SJCRH30 (cell line): ENCODE results near the gene C1orf52. TPM values are rescaled to one million over a fixed set of nuclear protein-coding genes. Genes with fewer than 3 reads are reported as not detected.
A peak's percentile ranks its signal among the peaks of the same experiment; 100 is the strongest.

Experiments used
- DNase-seq, 2 experiments: peaks; one replicate each; pipeline ENCODE4 v3.0.0-alpha.2; 2015 to 2020
- H3K27ac ChIP-seq: fragments of 250-450 bp; sonication (Bioruptor Pico); 2 replicates; pipeline ENCODE4 v1.5.1; 2020; ENCODE audit warnings: mild to moderate bottlenecking, moderate library complexity
- H3K27me3 ChIP-seq: fragments of 250-450 bp; sonication (Bioruptor Pico); 2 replicates; pipeline ENCODE4 v1.5.1; 2020; ENCODE audit warnings: mild to moderate bottlenecking, moderate library complexity
- H3K36me3 ChIP-seq: fragments of 250-450 bp; sonication (Bioruptor Pico); 2 replicates; pipeline ENCODE4 v1.5.1; 2020; ENCODE audit warnings: mild to moderate bottlenecking, moderate library complexity
- H3K4me1 ChIP-seq: fragments of 250-450 bp; sonication (Bioruptor Pico); 2 replicates; pipeline ENCODE4 v1.5.1; 2020; ENCODE audit warnings: mild to moderate bottlenecking, moderate library complexity
- H3K4me3 ChIP-seq: fragments of 250-450 bp; sonication (Bioruptor Pico); 2 replicates; pipeline ENCODE4 v1.5.1; 2020; ENCODE audit warnings: mild to moderate bottlenecking, moderate library complexity
- H3K9me3 ChIP-seq: fragments of 250-450 bp; sonication (Bioruptor Pico); replicated peaks from 2 replicates; pipeline ENCODE4 v1.5.1; 2020; ENCODE audit warnings: mild to moderate bottlenecking, moderate library complexity
- total RNA-seq: library from RNA; depleted of rRNA; stranded (reverse); fragments of >200 nt; shearing (Covaris generic); gene quantifications from 2 replicates; pipeline ENCODE4 v1.2.3, GENCODE V29; 2014

Gene C1orf52
- total RNA-seq, 1 experiment from 2014 or later: 21.7 TPM

- peak; percentile 51 to 68 for DNase-seq
- Histone ChIP-seq H3K9me3 (no peaks in the 10 kb centered on the region), H3K27ac (peak overlapping the region; percentile 28; the same call in 1 of the 2 replicates), H3K36me3 (no peaks in the 10 kb centered on the region), H3K4me1 (peaks cover 27% of the 10 kb centered on the region), H3K27me3 (no peaks in the 10 kb centered on the region), H3K4me3 (peak overlapping the region; percentile 45)
Observed at GRCh38 chr1:85230305-85230977, 29.0 kb downstream of the C1orf52 start.

GRCh38 chr1:85229574-85230097, 29.8 kb downstream of the C1orf52 start:
- H3K9me3 ChIP-seq: no peaks in the 10 kb centered on the region
- H3K4me3 ChIP-seq: peak overlapping the region; percentile 45
- peaks cover 35% of the 10 kb centered on the region for H3K4me1 ChIP-seq
- H3K36me3 ChIP-seq: no peaks in the 10 kb centered on the region
- H3K27me3 ChIP-seq: no peaks in the 10 kb centered on the region
- peak; percentile 81 to 89 for DNase-seq
- H3K27ac ChIP-seq: peak overlapping the region; percentile 28; the same call in 1 of the 2 replicates

GRCh38 chr1:85228972-85229371, 30.5 kb downstream of the C1orf52 start:
- Histone ChIP-seq H3K4me3 (peak overlapping the region; percentile 45), H3K4me1 (peaks cover 40% of the 10 kb centered on the region), H3K27me3 (no peaks in the 10 kb centered on the region), H3K27ac (peak overlapping the region; percentile 28; the same call in 1 of the 2 replicates), H3K36me3 (no peaks in the 10 kb centered on the region), H3K9me3 (no peaks in the 10 kb centered on the region)
- DNase-seq: no peak

- Histone ChIP-seq H3K4me1 (peaks cover 43% of the 10 kb centered on the region), H3K36me3 (no peaks in the 10 kb centered on the region), H3K4me3 (peak overlapping the region; percentile 14), H3K9me3 (no peaks in the 10 kb centered on the region), H3K27ac (peak overlapping the region; percentile 64), H3K27me3 (no peaks in the 10 kb centered on the region)
- peak; percentile 19 to 60 for DNase-seq
Observed at GRCh38 chr1:85225624-85226380, 33.7 kb downstream of the C1orf52 start.

GRCh38 chr1:85224734-85225623, 34.5 kb downstream of the C1orf52 start:
- peak overlapping the region; percentile 14 for H3K4me3 ChIP-seq
- DNase-seq: peak; percentile 58 to 65
- peak overlapping the region; percentile 64 for H3K27ac ChIP-seq
- H3K27me3 ChIP-seq: no peaks in the 10 kb centered on the region
- H3K4me1 ChIP-seq: peaks cover 35% of the 10 kb centered on the region
- H3K9me3 ChIP-seq: no peaks in the 10 kb centered on the region
- no peaks in the 10 kb centered on the region for H3K36me3 ChIP-seq

- Histone ChIP-seq H3K27ac (no peak overlapping the region), H3K36me3 (no peaks in the 10 kb centered on the region), H3K9me3 (no peaks in the 10 kb centered on the region), H3K4me3 (no peak overlapping the region), H3K27me3 (no peaks in the 10 kb centered on the region), H3K4me1 (peaks cover 32% of the 10 kb centered on the region)
- DNase-seq: no peak
Observed at GRCh38 chr1:85224295-85224694, 35.2 kb downstream of the C1orf52 start.

- Histone ChIP-seq H3K4me1 (peaks cover 25% of the 10 kb centered on the region), H3K4me3 (no peak overlapping the region), H3K36me3 (no peaks in the 10 kb centered on the region), H3K27me3 (no peaks in the 10 kb centered on the region), H3K27ac (no peak overlapping the region), H3K9me3 (no peaks in the 10 kb centered on the region)
- no peak for DNase-seq
Observed at GRCh38 chr1:85223334-85223733, 36.1 kb downstream of the C1orf52 start.

GRCh38 chr1:85220756-85221201, 38.7 kb downstream of the C1orf52 start:
- peaks cover 19% of the 10 kb centered on the region for H3K4me1 ChIP-seq
- H3K36me3 ChIP-seq: no peaks in the 10 kb centered on the region
- no peaks in the 10 kb centered on the region for H3K9me3 ChIP-seq
- DNase-seq: no peak
- H3K4me3 ChIP-seq: no peak overlapping the region
- H3K27ac ChIP-seq: no peak overlapping the region
- no peaks in the 10 kb centered on the region for H3K27me3 ChIP-seq

GRCh38 chr1:85219853-85220610, 39.4 kb downstream of the C1orf52 start:
- Histone ChIP-seq H3K36me3 (no peaks in the 10 kb centered on the region), H3K4me3 (no peak overlapping the region), H3K27me3 (no peaks in the 10 kb centered on the region), H3K9me3 (no peaks in the 10 kb centered on the region), H3K27ac (no peak overlapping the region), H3K4me1 (peaks cover 12% of the 10 kb centered on the region)
- no peak for DNase-seq

- no peak for DNase-seq
- Histone ChIP-seq H3K27ac (no peak overlapping the region), H3K4me1 (no peaks in the 10 kb centered on the region), H3K27me3 (no peaks in the 10 kb centered on the region), H3K4me3 (no peak overlapping the region), H3K36me3 (no peaks in the 10 kb centered on the region), H3K9me3 (no peaks in the 10 kb centered on the region)
Observed at GRCh38 chr1:85216697-85217096, 42.8 kb downstream of the C1orf52 start.

- H3K9me3 ChIP-seq: no peaks in the 10 kb centered on the region
- H3K27ac ChIP-seq: no peak overlapping the region
- no peaks in the 10 kb centered on the region for H3K36me3 ChIP-seq
Observed at GRCh38 chr1:85214654-85215053, 44.8 kb downstream of the C1orf52 start.

GRCh38 chr1:85208488-85208887, 51.0 kb downstream of the C1orf52 start:
- Histone ChIP-seq H3K4me1 (no peaks in the 10 kb centered on the region), H3K36me3 (no peaks in the 10 kb centered on the region), H3K9me3 (no peaks in the 10 kb centered on the region), H3K27ac (no peak overlapping the region), H3K4me3 (no peak overlapping the region), H3K27me3 (no peaks in the 10 kb centered on the region)
- DNase-seq: no peak

More at GRCh38 chr1:85214654-85215053, 44.8 kb downstream of the C1orf52 start:
- no peak for DNase-seq
- no peak overlapping the region for H3K4me3 ChIP-seq
- H3K27me3 ChIP-seq: no peaks in the 10 kb centered on the region
- no peaks in the 10 kb centered on the region for H3K4me1 ChIP-seq

- DNase-seq: no peak
- Histone ChIP-seq H3K36me3 (no peaks in the 10 kb centered on the region), H3K27ac (no peak overlapping the region), H3K27me3 (no peaks in the 10 kb centered on the region), H3K4me1 (peaks cover 11% of the 10 kb centered on the region), H3K4me3 (no peak overlapping the region), H3K9me3 (no peaks in the 10 kb centered on the region)
Observed at GRCh38 chr1:85203573-85204171, 55.8 kb downstream of the C1orf52 start.
